Keratinocyte (primary cell): ENCODE results near the gene LSAMP. TPM values are rescaled to one million over a fixed set of nuclear protein-coding genes. Genes with fewer than 3 reads are reported as not detected.

Experiments
- DNase-seq: peaks from one replicate; pipeline ENCODE4 v3.0.0-alpha.2; 2011; ENCODE audit warnings: low read depth, missing footprints, low spot score
- FAIRE-seq: peaks from 2 replicates; lab custom pipeline; 2011; peaks lifted over from hg19 to GRCh38; lab: Jason Lieb, UNC
- H2AFZ ChIP-seq: 2 replicates; pipeline ENCODE4 v1.6.0; 2012; ENCODE audit warnings: low read length, control low read depth, inconsistent platforms; ENCODE audit not compliant: control insufficient read depth
- H3K27ac ChIP-seq: 2 replicates; pipeline ENCODE4 v1.5.1; 2011; ENCODE audit warnings: low read length; ENCODE audit not compliant: control insufficient read depth, insufficient read depth
- H3K27me3 ChIP-seq: 3 replicates; pipeline ENCODE4 v1.6.0; 2011; ENCODE audit warnings: low read length; ENCODE audit not compliant: control insufficient read depth, insufficient read depth; ENCODE audit errors: extremely low read depth
- H3K36me3 ChIP-seq, 2 experiments: 2 replicates in 1 of 2; 3 replicates in 1 of 2; pipeline ENCODE4 v1.5.1; 2011; ENCODE audit warnings: low read length in 2 of 2, mild to moderate bottlenecking in 1 of 2; ENCODE audit not compliant: control insufficient read depth in 2 of 2, insufficient read depth in 2 of 2; ENCODE audit errors: extremely low read depth in 1 of 2
- H3K4me1 ChIP-seq: 3 replicates; pipeline ENCODE4 v1.5.1; 2011; ENCODE audit warnings: low read length; ENCODE audit not compliant: control insufficient read depth, insufficient read depth; ENCODE audit errors: extremely low read depth
- H3K4me2 ChIP-seq: 3 replicates; pipeline ENCODE4 v1.6.0; 2011; ENCODE audit warnings: low read depth, low read length; ENCODE audit not compliant: control insufficient read depth, insufficient read depth; ENCODE audit errors: extremely low read depth
- H3K4me3 ChIP-seq, 3 experiments: fragments of 200-600 bp in 1 of 3; sonication (generic) in 1 of 3; 2 replicates in 2 of 3; 3 replicates in 1 of 3; pipeline ENCODE4 v1.5.1; 2011 to 2016; ENCODE audit warnings: low read length in 3 of 3, mild to moderate bottlenecking in 3 of 3, control low read depth in 2 of 3, inconsistent platforms in 1 of 3, low read depth in 1 of 3, mixed read lengths in 1 of 3, mixed run types in 1 of 3, moderate library complexity in 1 of 3; ENCODE audit not compliant: control insufficient read depth in 2 of 3, insufficient read depth in 2 of 3; ENCODE audit errors: extremely low read depth in 1 of 3
- H3K79me2 ChIP-seq: 2 replicates; pipeline ENCODE4 v1.6.0; 2012; ENCODE audit warnings: low read length; ENCODE audit not compliant: control insufficient read depth, insufficient read depth
- H3K9ac ChIP-seq: 3 replicates; pipeline ENCODE4 v1.6.0; 2011; ENCODE audit warnings: low read length; ENCODE audit not compliant: control insufficient read depth, insufficient read depth; ENCODE audit errors: extremely low read depth
- H3K9me1 ChIP-seq: 3 replicates; pipeline ENCODE4 v1.6.0; 2011; ENCODE audit warnings: low read length; ENCODE audit not compliant: control insufficient read depth, insufficient read depth; ENCODE audit errors: extremely low read depth
- H3K9me3 ChIP-seq: 2 replicates; pipeline ENCODE4 v1.5.1; 2012; ENCODE audit warnings: low read depth, low read length; ENCODE audit not compliant: control insufficient read depth
- H4K20me1 ChIP-seq: 3 replicates; pipeline ENCODE4 v1.6.0; 2011; ENCODE audit warnings: low read length; ENCODE audit not compliant: control insufficient read depth, insufficient read depth; ENCODE audit errors: extremely low read depth
- CTCF ChIP-seq, 3 experiments: IDR thresholded peaks in 1 of 3; conservative IDR thresholded peaks in 1 of 3; optimal IDR thresholded peaks in 1 of 3; 2 replicates in 2 of 3; 3 replicates in 1 of 3; pipeline versions ENCODE3 to v1.5.1; 2011; ENCODE audit warnings: low read length in 3 of 3, mild to moderate bottlenecking in 3 of 3, moderate library complexity in 2 of 3, control low read depth in 1 of 3, inconsistent platforms in 1 of 3; ENCODE audit not compliant: insufficient read depth in 2 of 3; ENCODE audit errors: extremely low read depth in 1 of 3
- EZH2 ChIP-seq: IDR thresholded peaks from one replicate; pipeline ENCODE4 v1.6.1; 2012; ENCODE audit warnings: inconsistent platforms, mild to moderate bottlenecking, low read length, moderate library complexity
- dilution Hi-C: fragments of 300-500 bp; cut with MboI; formaldehyde crosslinking; loops from one replicate; pipeline ENCODE4 v1.7.0; 2020; ENCODE audit warnings: low sequenced_read_pairs; ENCODE audit not compliant: extremely low pct_ligation_motif_present
- polyA plus RNA-seq, 5 experiments: library from polyadenylated mRNA; depleted of rRNA in 3 of 5; stranded (reverse) in 3 of 5; stranded (forward) in 1 of 5; unstranded in 1 of 5; fragments of >200 nt; gene quantifications; 1 replicate in 1 of 5; 2 replicates in 3 of 5; 3 replicates in 1 of 5; pipeline versions ENCODE4 v1.2.1 to v1.2.3, GENCODE V29; 2011 to 2012; ENCODE audit warnings: missing spikeins in 2 of 5, low read depth in 1 of 5, low replicate concordance in 1 of 5

The LSAMP gene
- polyA plus RNA-seq, 1 donor (not counting 4 experiments of a cell fraction or from before 2014, with no cell fraction given): 0.12 TPM

- FAIRE-seq: no peak
- H3K4me3 ChIP-seq: no peak overlapping the region
- no peaks in the 10 kb centered on the region for H3K4me1 ChIP-seq
- H3K9me1 ChIP-seq: no peaks in the 10 kb centered on the region
- DNase-seq: no peak
- no peak for TF ChIP-seq CTCF (optimal IDR thresholded peaks at IDR 0.05 in 1 of 3, IDR thresholded peaks at IDR 0.05 in 1 of 3, conservative IDR thresholded peaks at IDR 0.05 in 1 of 3; ENCODE audit: extremely low read depth in 1 of 3, insufficient read depth in 2 of 3, low read length in 3 of 3)
- TF ChIP-seq EZH2: no peak
- dilution Hi-C loops: no loop called here
- H4K20me1 ChIP-seq: no peaks in the 10 kb centered on the region
- H3K79me2 ChIP-seq: no peaks in the 10 kb centered on the region
- H3K27me3 ChIP-seq: peaks cover 13% of the 10 kb centered on the region
- no peak overlapping the region for H3K9ac ChIP-seq
- H3K27ac ChIP-seq: no peak overlapping the region
- H2AFZ ChIP-seq: no peak overlapping the region
- H3K4me2 ChIP-seq: no peak overlapping the region
- H3K9me3 ChIP-seq: no peaks in the 10 kb centered on the region
- no peaks in the 10 kb centered on the region for H3K36me3 ChIP-seq
Observed at GRCh38 chr3:116440196-116440595, 5.1 kb downstream of the LSAMP start.

GRCh38 chr3:116433552-116433951 lies 11.7 kb downstream of the LSAMP start:
- H3K4me2 ChIP-seq: no peak overlapping the region
- FAIRE-seq: no peak
- dilution Hi-C loops: no loop called here

More at GRCh38 chr3:116433552-116433951, 11.7 kb downstream of the LSAMP start:
- no peak overlapping the region for H2AFZ ChIP-seq
- H3K79me2 ChIP-seq: no peaks in the 10 kb centered on the region
- no peaks in the 10 kb centered on the region for H3K9me3 ChIP-seq
- H3K9ac ChIP-seq: no peak overlapping the region
- no peaks in the 10 kb centered on the region for H3K36me3 ChIP-seq
- DNase-seq: no peak
- H3K4me3 ChIP-seq: no peak overlapping the region
- H3K27ac ChIP-seq: no peak overlapping the region
- no peaks in the 10 kb centered on the region for H3K9me1 ChIP-seq
- H3K4me1 ChIP-seq: no peaks in the 10 kb centered on the region
- no peaks in the 10 kb centered on the region for H4K20me1 ChIP-seq
- no peaks in the 10 kb centered on the region for H3K27me3 ChIP-seq
- TF ChIP-seq CTCF (optimal IDR thresholded peaks at IDR 0.05 in 1 of 3, IDR thresholded peaks at IDR 0.05 in 1 of 3, conservative IDR thresholded peaks at IDR 0.05 in 1 of 3; ENCODE audit: extremely low read depth in 1 of 3, insufficient read depth in 2 of 3, low read length in 3 of 3): no peak
- TF ChIP-seq EZH2: no peak
